Neural cell (in vitro differentiated cells): Measurements from ENCODE around the gene CCDC9B.

ENCODE experiments used
- EP300 ChIP-seq: fragments of 450-650 bp; conservative IDR thresholded peaks from 2 replicates; pipeline ENCODE4 v1.6.1; 2014; ENCODE audit warnings: antibody characterized with exemption, mild to moderate bottlenecking, moderate library complexity; ENCODE audit not compliant: poor library complexity, severe bottlenecking
- EZH2 ChIP-seq: fragments of 200-600, 300-800 bp; shearing (Covaris generic), sonication (generic); IDR thresholded peaks from 2 replicates; pipeline ENCODE4 v1.6.1; 2014; ENCODE audit warnings: antibody characterized with exemption, low read length, borderline replicate concordance, mild to moderate bottlenecking; ENCODE audit not compliant: insufficient read depth, poor library complexity, severe bottlenecking
- POLR2AphosphoS5 ChIP-seq: IDR thresholded peaks from 2 replicates; pipeline ENCODE4 v1.6.1; 2012
- RAD21 ChIP-seq: fragments of 450-650 bp; conservative IDR thresholded peaks from 2 replicates; pipeline ENCODE4 v1.6.1; 2014; ENCODE audit warnings: antibody characterized with exemption, mild to moderate bottlenecking, moderate library complexity
- TF ChIP-seq, protein P1 (sequence below): fragments of 450-650 bp; IDR thresholded peaks from 2 replicates; pipeline ENCODE4 v1.5.1; 2014; ENCODE audit warnings: antibody characterized with exemption, mild to moderate bottlenecking, moderate library complexity; ENCODE audit not compliant: poor library complexity, severe bottlenecking

DNA sequence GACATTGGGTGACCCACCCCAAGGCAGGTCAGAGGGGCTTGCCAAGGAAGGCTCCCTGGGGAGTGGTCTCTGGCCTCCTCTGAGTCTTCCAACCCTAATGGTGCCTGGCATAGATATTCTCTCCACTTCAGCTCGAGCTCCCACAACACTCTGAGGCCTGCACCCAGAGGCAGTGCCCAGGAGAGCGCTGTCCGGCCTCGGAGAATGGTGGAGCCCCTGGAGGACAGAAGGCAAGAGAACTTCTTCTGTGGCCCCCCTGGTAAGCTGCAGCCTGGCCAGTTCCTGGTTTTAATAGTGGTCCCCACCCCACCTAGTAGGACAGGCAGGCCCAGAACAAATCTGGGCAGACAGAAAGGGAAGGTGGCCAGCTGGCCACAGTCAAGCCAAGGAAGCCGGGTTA lies 24.3 kb upstream of the CCDC9B start:
- TF ChIP-seq, protein P1, sequence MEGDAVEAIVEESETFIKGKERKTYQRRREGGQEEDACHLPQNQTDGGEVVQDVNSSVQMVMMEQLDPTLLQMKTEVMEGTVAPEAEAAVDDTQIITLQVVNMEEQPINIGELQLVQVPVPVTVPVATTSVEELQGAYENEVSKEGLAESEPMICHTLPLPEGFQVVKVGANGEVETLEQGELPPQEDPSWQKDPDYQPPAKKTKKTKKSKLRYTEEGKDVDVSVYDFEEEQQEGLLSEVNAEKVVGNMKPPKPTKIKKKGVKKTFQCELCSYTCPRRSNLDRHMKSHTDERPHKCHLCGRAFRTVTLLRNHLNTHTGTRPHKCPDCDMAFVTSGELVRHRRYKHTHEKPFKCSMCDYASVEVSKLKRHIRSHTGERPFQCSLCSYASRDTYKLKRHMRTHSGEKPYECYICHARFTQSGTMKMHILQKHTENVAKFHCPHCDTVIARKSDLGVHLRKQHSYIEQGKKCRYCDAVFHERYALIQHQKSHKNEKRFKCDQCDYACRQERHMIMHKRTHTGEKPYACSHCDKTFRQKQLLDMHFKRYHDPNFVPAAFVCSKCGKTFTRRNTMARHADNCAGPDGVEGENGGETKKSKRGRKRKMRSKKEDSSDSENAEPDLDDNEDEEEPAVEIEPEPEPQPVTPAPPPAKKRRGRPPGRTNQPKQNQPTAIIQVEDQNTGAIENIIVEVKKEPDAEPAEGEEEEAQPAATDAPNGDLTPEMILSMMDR, result no peak
- TF ChIP-seq RAD21, result no peak
- no peak for TF ChIP-seq EZH2
- TF ChIP-seq EP300, result no peak
- TF ChIP-seq POLR2AphosphoS5, result no peak
